Measurements from ENCODE around the gene SMARCA2.
A peak's percentile ranks its signal among the peaks of the same experiment; 100 is the strongest.

SMARCA2 gene

DNA sequence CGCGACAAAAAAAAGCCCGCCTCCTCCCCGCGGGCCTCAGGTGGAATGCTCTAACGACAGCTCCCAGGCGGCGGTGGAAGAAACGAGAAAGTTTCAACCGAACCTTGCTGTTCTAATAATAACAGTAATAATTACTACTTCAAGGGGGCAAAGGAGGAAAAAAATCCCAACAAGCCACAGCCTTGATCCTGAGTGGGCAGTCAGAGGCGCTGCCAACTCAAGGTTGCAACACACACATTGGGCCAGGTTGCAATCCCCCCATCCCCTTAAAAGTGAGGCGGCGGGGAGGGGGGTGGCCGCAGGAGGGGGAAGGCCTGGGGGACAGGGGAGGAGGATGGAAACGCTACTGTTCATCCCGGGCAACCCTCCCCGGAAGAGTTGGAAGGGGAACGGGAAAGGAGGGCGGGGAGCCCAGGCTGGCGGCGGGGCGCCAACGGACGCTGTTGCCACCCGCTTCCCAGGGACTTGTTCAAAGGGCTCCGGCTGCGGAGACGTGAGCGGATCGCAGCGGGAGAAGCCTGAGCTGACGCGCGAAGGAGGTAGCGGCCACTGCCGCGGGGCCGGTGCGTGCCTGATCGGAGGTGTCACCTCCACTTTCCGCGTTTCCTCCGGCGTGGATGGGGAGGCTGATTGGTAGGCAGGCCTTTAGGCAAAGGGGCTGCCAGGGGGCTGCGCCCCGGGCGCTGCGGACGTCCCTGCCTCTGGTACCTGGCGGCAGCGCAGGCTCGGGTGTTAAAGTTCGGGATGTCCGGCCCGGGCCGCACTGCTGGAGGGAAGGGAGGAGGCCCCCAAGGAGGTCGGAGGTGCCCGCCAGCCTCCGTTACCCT is 647 bp downstream of the SMARCA2 start:
- H3K9ac ChIP-seq (ENCODE audit: low read depth, low read length) = no peak overlapping the region
- peaks cover 25% of the 10 kb centered on the region for H3K4me1 ChIP-seq (ENCODE audit: control insufficient read depth, insufficient read depth, low read length)
- H3K27ac ChIP-seq (ENCODE audit: low read depth, low read length) = no peak overlapping the region
- peaks cover 69% of the 10 kb centered on the region for H3K27me3 ChIP-seq (ENCODE audit: control insufficient read depth, insufficient read depth, low read length)
- no peaks in the 10 kb centered on the region for H3K9me3 ChIP-seq (ENCODE audit: control insufficient read depth, insufficient read depth, low read length)
- H3K4me3 ChIP-seq (ENCODE audit: low read depth, low read length) = peak overlapping the region; percentile 94
- no peaks in the 10 kb centered on the region for H3K36me3 ChIP-seq (ENCODE audit: control insufficient read depth, insufficient read depth, low read length)

DNA sequence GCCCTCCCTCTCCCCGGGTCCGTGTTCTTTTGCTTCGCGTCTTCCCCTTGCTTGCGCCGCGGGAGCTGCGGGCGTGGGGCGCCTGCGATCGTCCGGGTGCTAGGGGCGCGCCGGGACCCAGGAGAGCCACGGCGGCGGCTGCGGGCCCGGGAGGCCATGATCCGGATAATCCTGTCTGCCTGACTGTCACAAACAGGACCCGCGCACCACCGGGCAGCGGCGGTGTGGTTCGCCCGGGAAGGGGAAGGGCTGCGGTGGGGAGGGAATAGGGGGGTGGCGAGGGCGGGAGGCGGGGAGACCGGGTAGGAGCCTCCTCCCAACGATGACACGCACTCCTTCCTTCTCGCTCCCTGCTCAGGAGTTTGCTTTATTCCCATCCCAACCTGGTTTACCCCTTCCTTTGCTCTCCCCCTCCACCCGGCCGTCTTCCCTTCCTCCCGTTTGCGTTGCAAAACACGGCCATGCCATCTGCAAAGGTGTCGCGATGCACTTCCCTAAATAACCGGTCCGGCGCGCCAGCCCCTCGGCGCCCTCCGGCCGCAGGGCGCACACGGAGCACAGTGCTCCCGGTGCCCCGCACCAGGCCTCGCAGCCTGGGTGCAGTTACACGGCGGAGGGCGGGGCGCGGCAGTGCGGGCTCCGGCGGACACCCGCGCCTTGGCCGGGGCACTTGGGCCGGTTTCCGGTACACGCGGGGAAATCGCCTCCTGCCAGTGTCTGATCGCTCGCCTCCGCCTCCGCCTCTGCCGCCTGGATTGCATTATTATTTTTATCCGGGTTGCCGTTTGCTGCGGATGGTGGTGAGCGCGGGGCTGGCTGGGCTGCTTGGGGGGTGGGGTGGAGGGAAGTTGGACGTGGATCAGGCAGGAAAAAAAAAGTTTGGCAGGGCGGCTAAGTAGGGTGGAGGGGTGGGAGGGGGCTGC is 1.5 kb downstream of the SMARCA2 start:
- Histone ChIP-seq H3K9ac (ENCODE audit: low read depth, low read length) (no peak overlapping the region), H3K36me3 (ENCODE audit: control insufficient read depth, insufficient read depth, low read length) (no peaks in the 10 kb centered on the region), H3K9me3 (ENCODE audit: control insufficient read depth, insufficient read depth, low read length) (no peaks in the 10 kb centered on the region), H3K4me3 (ENCODE audit: low read depth, low read length) (peak overlapping the region; percentile 94), H3K4me1 (ENCODE audit: control insufficient read depth, insufficient read depth, low read length) (peaks cover 27% of the 10 kb centered on the region), H3K27me3 (ENCODE audit: control insufficient read depth, insufficient read depth, low read length) (peaks cover 67% of the 10 kb centered on the region), H3K27ac (ENCODE audit: low read depth, low read length) (no peak overlapping the region)

- H3K4me1 ChIP-seq (ENCODE audit: control insufficient read depth, insufficient read depth, low read length) = peaks cover 32% of the 10 kb centered on the region
- H3K36me3 ChIP-seq (ENCODE audit: control insufficient read depth, insufficient read depth, low read length) = no peaks in the 10 kb centered on the region
- H3K27me3 ChIP-seq (ENCODE audit: control insufficient read depth, insufficient read depth, low read length) = peaks cover 64% of the 10 kb centered on the region
- no peaks in the 10 kb centered on the region for H3K9me3 ChIP-seq (ENCODE audit: control insufficient read depth, insufficient read depth, low read length)
- H3K9ac ChIP-seq (ENCODE audit: low read depth, low read length) = peak overlapping the region; percentile 26; the same call in 1 of the 2 replicates
- H3K27ac ChIP-seq (ENCODE audit: low read depth, low read length) = no peak overlapping the region
- H3K4me3 ChIP-seq (ENCODE audit: low read depth, low read length) = peak overlapping the region; percentile 94
These were observed 2.4 kb downstream of the SMARCA2 start for GRCh38 chr9:2017331-2018161.

GRCh38 chr9:2018162-2018643 is 3.1 kb downstream of the SMARCA2 start:
- 0 out of 2 replicates have a peak overlapping the region, but pooled peaks have one; percentile 26 for H3K9ac ChIP-seq (ENCODE audit: low read depth, low read length)
- H3K36me3 ChIP-seq (ENCODE audit: control insufficient read depth, insufficient read depth, low read length) = no peaks in the 10 kb centered on the region
- H3K4me3 ChIP-seq (ENCODE audit: low read depth, low read length) = peak overlapping the region; percentile 94
- peaks cover 38% of the 10 kb centered on the region for H3K4me1 ChIP-seq (ENCODE audit: control insufficient read depth, insufficient read depth, low read length)
- no peak overlapping the region for H3K27ac ChIP-seq (ENCODE audit: low read depth, low read length)
- peaks cover 57% of the 10 kb centered on the region for H3K27me3 ChIP-seq (ENCODE audit: control insufficient read depth, insufficient read depth, low read length)
- H3K9me3 ChIP-seq (ENCODE audit: control insufficient read depth, insufficient read depth, low read length) = no peaks in the 10 kb centered on the region

DNA sequence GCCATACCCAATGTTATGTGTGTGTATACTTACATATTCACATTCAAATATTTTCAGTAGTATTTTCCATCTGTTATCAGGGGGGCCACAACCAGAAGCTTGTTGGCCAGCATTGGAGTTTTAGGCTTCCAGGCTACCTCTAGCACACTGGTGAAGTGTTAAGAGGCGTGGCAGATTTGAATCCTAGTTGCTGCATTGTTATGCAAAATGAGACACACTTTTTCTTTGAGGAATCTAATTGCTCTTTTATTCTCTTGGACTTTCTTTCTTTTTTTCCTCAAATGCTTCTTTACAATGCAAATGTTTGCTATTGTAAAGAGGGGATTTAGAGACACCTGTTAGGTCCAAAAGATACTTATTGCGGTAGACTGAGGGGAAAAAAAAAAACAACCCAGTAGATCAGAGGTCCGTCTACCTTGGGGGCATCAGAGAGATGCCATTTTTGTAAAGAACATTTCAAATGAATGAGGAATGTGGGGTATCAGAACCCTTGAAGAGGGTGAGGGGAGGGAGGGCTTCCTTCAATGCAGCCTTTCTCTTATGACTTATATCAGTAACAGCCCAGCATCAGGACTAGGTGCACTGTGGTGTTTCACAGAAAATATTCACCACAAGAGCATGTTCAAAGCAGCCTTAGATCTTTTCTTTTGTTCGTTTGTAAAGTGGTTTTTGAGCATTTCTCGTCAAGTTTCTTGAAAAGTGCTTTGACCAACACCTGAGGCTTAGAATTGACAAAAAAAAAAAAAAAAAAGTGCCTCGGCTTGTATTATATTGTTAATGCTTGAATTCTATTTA is 3.8 kb downstream of the SMARCA2 start:
- peaks cover 42% of the 10 kb centered on the region for H3K4me1 ChIP-seq (ENCODE audit: control insufficient read depth, insufficient read depth, low read length)
- H3K9ac ChIP-seq (ENCODE audit: low read depth, low read length) = no peak overlapping the region
- H3K9me3 ChIP-seq (ENCODE audit: control insufficient read depth, insufficient read depth, low read length) = no peaks in the 10 kb centered on the region
- H3K27ac ChIP-seq (ENCODE audit: low read depth, low read length) = no peak overlapping the region
- H3K27me3 ChIP-seq (ENCODE audit: control insufficient read depth, insufficient read depth, low read length) = peaks cover 49% of the 10 kb centered on the region
- peak overlapping the region; percentile 94 for H3K4me3 ChIP-seq (ENCODE audit: low read depth, low read length)
- H3K36me3 ChIP-seq (ENCODE audit: control insufficient read depth, insufficient read depth, low read length) = no peaks in the 10 kb centered on the region

- H3K27ac ChIP-seq (ENCODE audit: low read depth, low read length) = no peak overlapping the region
- H3K9ac ChIP-seq (ENCODE audit: low read depth, low read length) = no peak overlapping the region
- no peak overlapping the region for H3K4me3 ChIP-seq (ENCODE audit: low read depth, low read length)
- no peaks in the 10 kb centered on the region for H3K9me3 ChIP-seq (ENCODE audit: control insufficient read depth, insufficient read depth, low read length)
- peaks cover 43% of the 10 kb centered on the region for H3K27me3 ChIP-seq (ENCODE audit: control insufficient read depth, insufficient read depth, low read length)
- H3K4me1 ChIP-seq (ENCODE audit: control insufficient read depth, insufficient read depth, low read length) = peaks cover 48% of the 10 kb centered on the region
- no peaks in the 10 kb centered on the region for H3K36me3 ChIP-seq (ENCODE audit: control insufficient read depth, insufficient read depth, low read length)
These were observed 4.6 kb downstream of the SMARCA2 start for GRCh38 chr9:2019723-2020122.

GRCh38 chr9:2021731-2022130 is 6.6 kb downstream of the SMARCA2 start:
- Histone ChIP-seq H3K9ac (ENCODE audit: low read depth, low read length) (no peak overlapping the region), H3K4me1 (ENCODE audit: control insufficient read depth, insufficient read depth, low read length) (peaks cover 55% of the 10 kb centered on the region), H3K27me3 (ENCODE audit: control insufficient read depth, insufficient read depth, low read length) (peaks cover 38% of the 10 kb centered on the region), H3K9me3 (ENCODE audit: control insufficient read depth, insufficient read depth, low read length) (no peaks in the 10 kb centered on the region), H3K36me3 (ENCODE audit: control insufficient read depth, insufficient read depth, low read length) (no peaks in the 10 kb centered on the region), H3K4me3 (ENCODE audit: low read depth, low read length) (no peak overlapping the region), H3K27ac (ENCODE audit: low read depth, low read length) (no peak overlapping the region)

- Histone ChIP-seq H3K4me1 (ENCODE audit: control insufficient read depth, insufficient read depth, low read length) (peaks cover 55% of the 10 kb centered on the region), H3K9ac (ENCODE audit: low read depth, low read length) (no peak overlapping the region), H3K27ac (ENCODE audit: low read depth, low read length) (no peak overlapping the region)
These were observed 7.4 kb downstream of the SMARCA2 start for GRCh38 chr9:2022560-2022959.

GRCh38 chr9:2023042-2023441 is 7.9 kb downstream of the SMARCA2 start:
- no peak overlapping the region for H3K4me3 ChIP-seq (ENCODE audit: low read depth, low read length)
- H3K36me3 ChIP-seq (ENCODE audit: control insufficient read depth, insufficient read depth, low read length) = no peaks in the 10 kb centered on the region
- peaks cover 54% of the 10 kb centered on the region for H3K4me1 ChIP-seq (ENCODE audit: control insufficient read depth, insufficient read depth, low read length)
- peaks cover 29% of the 10 kb centered on the region for H3K27me3 ChIP-seq (ENCODE audit: control insufficient read depth, insufficient read depth, low read length)
- no peak overlapping the region for H3K27ac ChIP-seq (ENCODE audit: low read depth, low read length)
- H3K9ac ChIP-seq (ENCODE audit: low read depth, low read length) = no peak overlapping the region
- H3K9me3 ChIP-seq (ENCODE audit: control insufficient read depth, insufficient read depth, low read length) = no peaks in the 10 kb centered on the region

More at GRCh38 chr9:2022560-2022959, 7.4 kb downstream of the SMARCA2 start:
- no peak overlapping the region for H3K4me3 ChIP-seq (ENCODE audit: low read depth, low read length)
- peaks cover 33% of the 10 kb centered on the region for H3K27me3 ChIP-seq (ENCODE audit: control insufficient read depth, insufficient read depth, low read length)
- H3K9me3 ChIP-seq (ENCODE audit: control insufficient read depth, insufficient read depth, low read length) = no peaks in the 10 kb centered on the region
- H3K36me3 ChIP-seq (ENCODE audit: control insufficient read depth, insufficient read depth, low read length) = no peaks in the 10 kb centered on the region

DNA sequence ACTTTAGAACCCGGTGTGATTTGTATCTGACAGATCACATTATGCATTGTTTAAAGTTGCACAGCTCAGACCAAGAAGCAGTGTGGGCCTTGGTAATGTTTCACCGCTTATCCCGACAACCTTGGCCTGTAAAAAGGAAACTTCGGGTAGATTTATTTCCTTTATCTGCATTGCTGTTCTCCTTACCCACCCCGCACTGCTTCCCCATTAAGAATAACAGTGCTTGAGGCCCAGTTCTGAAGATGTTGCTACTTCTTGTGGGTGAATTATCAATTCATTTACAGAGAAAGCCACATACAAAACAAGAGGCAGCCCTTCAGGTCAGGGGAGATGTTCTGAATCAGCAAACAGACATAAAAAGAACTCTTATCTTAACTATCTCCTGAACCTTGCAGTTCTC is 8.4 kb downstream of the SMARCA2 start:
- no peaks in the 10 kb centered on the region for H3K36me3 ChIP-seq (ENCODE audit: control insufficient read depth, insufficient read depth, low read length)
- no peaks in the 10 kb centered on the region for H3K9me3 ChIP-seq (ENCODE audit: control insufficient read depth, insufficient read depth, low read length)
- H3K4me3 ChIP-seq (ENCODE audit: low read depth, low read length) = no peak overlapping the region
- H3K27me3 ChIP-seq (ENCODE audit: control insufficient read depth, insufficient read depth, low read length) = peaks cover 24% of the 10 kb centered on the region
- no peak overlapping the region for H3K27ac ChIP-seq (ENCODE audit: low read depth, low read length)
- no peak overlapping the region for H3K9ac ChIP-seq (ENCODE audit: low read depth, low read length)
- H3K4me1 ChIP-seq (ENCODE audit: control insufficient read depth, insufficient read depth, low read length) = peaks cover 49% of the 10 kb centered on the region

All from HUES48 (cell line).